ENCODE measurements around the gene SNRNP25.

DNA sequence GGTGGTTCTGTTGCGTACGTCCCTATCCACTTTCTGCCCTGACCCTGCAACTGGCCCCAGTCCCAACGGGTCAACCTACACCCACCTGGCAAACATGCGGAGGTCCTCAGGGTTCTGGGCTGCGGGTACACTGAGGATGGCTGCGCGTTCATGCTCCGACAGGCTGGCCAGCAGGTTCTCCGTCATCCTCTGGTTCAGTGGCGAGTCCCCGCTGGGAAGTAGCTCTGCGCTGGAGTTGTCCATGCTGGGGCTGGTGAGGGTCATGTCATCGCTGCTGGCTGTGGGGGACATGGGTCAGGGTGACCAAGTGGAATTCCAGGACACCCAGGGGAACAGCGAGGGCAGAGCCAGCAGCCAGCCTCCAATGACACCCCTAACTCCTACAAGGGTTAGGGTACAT is 35.0 kb downstream of the SNRNP25 start:
- no peak for TF ChIP-seq EP300 (IDR thresholded peaks at IDR 0.05)
- TF ChIP-seq, protein P1, sequence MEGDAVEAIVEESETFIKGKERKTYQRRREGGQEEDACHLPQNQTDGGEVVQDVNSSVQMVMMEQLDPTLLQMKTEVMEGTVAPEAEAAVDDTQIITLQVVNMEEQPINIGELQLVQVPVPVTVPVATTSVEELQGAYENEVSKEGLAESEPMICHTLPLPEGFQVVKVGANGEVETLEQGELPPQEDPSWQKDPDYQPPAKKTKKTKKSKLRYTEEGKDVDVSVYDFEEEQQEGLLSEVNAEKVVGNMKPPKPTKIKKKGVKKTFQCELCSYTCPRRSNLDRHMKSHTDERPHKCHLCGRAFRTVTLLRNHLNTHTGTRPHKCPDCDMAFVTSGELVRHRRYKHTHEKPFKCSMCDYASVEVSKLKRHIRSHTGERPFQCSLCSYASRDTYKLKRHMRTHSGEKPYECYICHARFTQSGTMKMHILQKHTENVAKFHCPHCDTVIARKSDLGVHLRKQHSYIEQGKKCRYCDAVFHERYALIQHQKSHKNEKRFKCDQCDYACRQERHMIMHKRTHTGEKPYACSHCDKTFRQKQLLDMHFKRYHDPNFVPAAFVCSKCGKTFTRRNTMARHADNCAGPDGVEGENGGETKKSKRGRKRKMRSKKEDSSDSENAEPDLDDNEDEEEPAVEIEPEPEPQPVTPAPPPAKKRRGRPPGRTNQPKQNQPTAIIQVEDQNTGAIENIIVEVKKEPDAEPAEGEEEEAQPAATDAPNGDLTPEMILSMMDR (IDR thresholded peaks at IDR 0.05), result no peak

All from upper lobe of left lung (tissue), 4 donors.